ENCODE data around the gene ZNF148.

The ZNF148 gene

GRCh38 chr3:125383744-125384143, 8.6 kb upstream of the ZNF148 start:
- no peaks in the 10 kb centered on the region for H3K36me3 Mint-ChIP-seq
- H3K4me3 Mint-ChIP-seq, result no peak overlapping the region
- H3K27ac Mint-ChIP-seq, result no peak overlapping the region
- peaks cover 14% of the 10 kb centered on the region for H3K4me1 Mint-ChIP-seq
- no peaks in the 10 kb centered on the region for H3K27me3 Mint-ChIP-seq
- no peaks in the 10 kb centered on the region for H3K9me3 Mint-ChIP-seq

- Mint-ChIP-seq H3K4me3 (no peak overlapping the region), H3K9me3 (no peaks in the 10 kb centered on the region), H3K4me1 (peaks cover 14% of the 10 kb centered on the region), H3K27me3 (no peaks in the 10 kb centered on the region), H3K27ac (no peak overlapping the region), H3K36me3 (no peaks in the 10 kb centered on the region)
Observed at GRCh38 chr3:125382298-125382697, 7.2 kb upstream of the ZNF148 start.

DNA sequence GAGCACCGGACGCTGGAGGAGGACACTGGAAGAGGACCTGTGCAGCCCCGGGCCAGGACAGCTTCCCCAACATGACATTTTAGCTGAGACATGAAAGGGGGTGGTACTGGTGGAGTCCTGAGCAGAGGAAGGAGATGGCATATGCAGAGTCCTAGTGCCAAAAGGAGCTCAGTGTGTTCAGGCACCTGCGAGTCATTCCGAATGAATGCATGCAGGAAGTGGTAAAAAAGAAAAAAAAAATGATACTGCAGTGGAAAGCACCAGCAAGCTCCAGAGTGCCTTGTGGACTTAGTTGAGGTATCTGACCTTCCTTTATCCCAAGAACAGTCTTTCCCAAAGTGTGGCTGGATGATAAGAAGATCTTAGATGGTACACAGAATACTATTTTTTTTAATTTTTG, 6.6 kb upstream of the ZNF148 start:
- Mint-ChIP-seq H3K36me3 (no peaks in the 10 kb centered on the region), H3K27ac (peak overlapping the region; percentile 30), H3K9me3 (no peaks in the 10 kb centered on the region), H3K4me3 (no peak overlapping the region), H3K27me3 (no peaks in the 10 kb centered on the region), H3K4me1 (peaks cover 14% of the 10 kb centered on the region)

GRCh38 chr3:125381314-125381713, 6.2 kb upstream of the ZNF148 start:
- H3K27ac Mint-ChIP-seq, result no peak overlapping the region
- no peaks in the 10 kb centered on the region for H3K9me3 Mint-ChIP-seq
- peaks cover 15% of the 10 kb centered on the region for H3K4me1 Mint-ChIP-seq
- no peak overlapping the region for H3K4me3 Mint-ChIP-seq
- no peaks in the 10 kb centered on the region for H3K27me3 Mint-ChIP-seq
- no peaks in the 10 kb centered on the region for H3K36me3 Mint-ChIP-seq

DNA sequence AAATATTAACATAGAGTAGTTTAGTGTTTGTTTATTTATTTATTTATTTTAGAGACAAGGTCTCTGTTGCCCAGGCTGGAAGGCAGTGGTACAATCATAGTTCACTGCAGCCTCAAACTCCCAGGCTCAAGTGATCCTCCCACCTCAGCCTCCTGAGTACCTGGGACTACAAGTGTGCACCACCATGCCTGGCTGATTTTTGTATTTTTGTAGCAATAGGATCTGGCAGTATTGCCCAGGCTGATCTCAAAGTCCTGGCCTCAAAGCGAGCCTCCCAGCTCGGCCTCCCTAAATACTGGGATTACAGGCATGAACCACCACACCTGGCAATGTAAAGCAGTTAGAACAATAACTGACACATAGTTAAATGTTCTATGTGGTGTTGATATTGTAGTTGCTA, 4.4 kb upstream of the ZNF148 start:
- H3K36me3 Mint-ChIP-seq, result no peaks in the 10 kb centered on the region
- H3K4me1 Mint-ChIP-seq, result peaks cover 22% of the 10 kb centered on the region
- H3K27me3 Mint-ChIP-seq, result no peaks in the 10 kb centered on the region
- no peaks in the 10 kb centered on the region for H3K9me3 Mint-ChIP-seq
- no peak overlapping the region for H3K27ac Mint-ChIP-seq
- no peak overlapping the region for H3K4me3 Mint-ChIP-seq

GRCh38 chr3:125378762-125379161, 3.6 kb upstream of the ZNF148 start:
- H3K4me1 Mint-ChIP-seq, result peaks cover 29% of the 10 kb centered on the region
- H3K36me3 Mint-ChIP-seq, result no peaks in the 10 kb centered on the region
- no peaks in the 10 kb centered on the region for H3K9me3 Mint-ChIP-seq
- no peaks in the 10 kb centered on the region for H3K27me3 Mint-ChIP-seq
- H3K4me3 Mint-ChIP-seq, result no peak overlapping the region
- no peak overlapping the region for H3K27ac Mint-ChIP-seq

- Mint-ChIP-seq H3K27ac (peak overlapping the region; percentile 100), H3K4me1 (peaks cover 35% of the 10 kb centered on the region), H3K4me3 (peak overlapping the region; percentile 99), H3K9me3 (no peaks in the 10 kb centered on the region), H3K27me3 (no peaks in the 10 kb centered on the region), H3K36me3 (peaks cover 6% of the 10 kb centered on the region)
Observed at GRCh38 chr3:125375950-125376679, 990 bp upstream of the ZNF148 start.

- Mint-ChIP-seq H3K36me3 (peaks cover 9% of the 10 kb centered on the region), H3K27me3 (no peaks in the 10 kb centered on the region), H3K27ac (peak overlapping the region; percentile 87), H3K9me3 (no peaks in the 10 kb centered on the region), H3K4me1 (peaks cover 49% of the 10 kb centered on the region), H3K4me3 (peak overlapping the region; percentile 99)
Observed at GRCh38 chr3:125374501-125374995, 577 bp downstream of the ZNF148 start.

GRCh38 chr3:125367403-125368230, 7.5 kb downstream of the ZNF148 start:
- H3K4me3 Mint-ChIP-seq, result no peak overlapping the region
- H3K9me3 Mint-ChIP-seq, result no peaks in the 10 kb centered on the region
- no peaks in the 10 kb centered on the region for H3K27me3 Mint-ChIP-seq
- peak overlapping the region; percentile 70 for H3K27ac Mint-ChIP-seq
- H3K4me1 Mint-ChIP-seq, result peaks cover 88% of the 10 kb centered on the region
- peaks cover 11% of the 10 kb centered on the region for H3K36me3 Mint-ChIP-seq

GRCh38 chr3:125366132-125366531, 9.0 kb downstream of the ZNF148 start:
- peaks cover 88% of the 10 kb centered on the region for H3K4me1 Mint-ChIP-seq
- H3K4me3 Mint-ChIP-seq, result no peak overlapping the region
- peak overlapping the region; percentile 80 for H3K27ac Mint-ChIP-seq
- H3K36me3 Mint-ChIP-seq, result peaks cover 8% of the 10 kb centered on the region
- no peaks in the 10 kb centered on the region for H3K27me3 Mint-ChIP-seq
- H3K9me3 Mint-ChIP-seq, result no peaks in the 10 kb centered on the region

GRCh38 chr3:125359700-125360099, 15.4 kb downstream of the ZNF148 start:
- Mint-ChIP-seq H3K27ac (no peak overlapping the region), H3K27me3 (no peaks in the 10 kb centered on the region), H3K4me3 (no peak overlapping the region), H3K36me3 (peaks cover 2% of the 10 kb centered on the region), H3K4me1 (peaks cover 84% of the 10 kb centered on the region), H3K9me3 (no peaks in the 10 kb centered on the region)

DNA sequence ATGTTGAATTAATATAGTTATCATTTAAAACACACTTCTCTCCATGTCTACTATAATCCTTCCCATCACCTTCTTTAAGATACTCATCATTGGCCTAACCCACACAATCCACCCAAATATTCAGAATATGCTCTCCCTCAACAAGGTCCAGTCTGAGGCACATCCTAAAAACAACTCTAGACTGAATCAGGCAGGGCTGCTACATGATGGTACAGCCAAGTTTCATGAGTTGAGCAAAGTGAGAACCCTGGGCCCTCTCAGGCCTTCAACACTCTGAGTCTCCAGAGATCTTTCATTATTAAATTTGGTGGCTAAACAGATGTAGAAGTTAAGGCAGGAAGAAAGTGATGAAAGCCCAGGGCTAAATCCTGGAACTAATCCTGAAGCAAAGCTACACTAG, 16.2 kb downstream of the ZNF148 start:
- H3K27me3 Mint-ChIP-seq, result no peaks in the 10 kb centered on the region
- peaks cover 78% of the 10 kb centered on the region for H3K4me1 Mint-ChIP-seq
- no peaks in the 10 kb centered on the region for H3K9me3 Mint-ChIP-seq
- peaks cover 2% of the 10 kb centered on the region for H3K36me3 Mint-ChIP-seq
- H3K4me3 Mint-ChIP-seq, result peak overlapping the region; percentile 5
- peak overlapping the region; percentile 76 for H3K27ac Mint-ChIP-seq

DNA sequence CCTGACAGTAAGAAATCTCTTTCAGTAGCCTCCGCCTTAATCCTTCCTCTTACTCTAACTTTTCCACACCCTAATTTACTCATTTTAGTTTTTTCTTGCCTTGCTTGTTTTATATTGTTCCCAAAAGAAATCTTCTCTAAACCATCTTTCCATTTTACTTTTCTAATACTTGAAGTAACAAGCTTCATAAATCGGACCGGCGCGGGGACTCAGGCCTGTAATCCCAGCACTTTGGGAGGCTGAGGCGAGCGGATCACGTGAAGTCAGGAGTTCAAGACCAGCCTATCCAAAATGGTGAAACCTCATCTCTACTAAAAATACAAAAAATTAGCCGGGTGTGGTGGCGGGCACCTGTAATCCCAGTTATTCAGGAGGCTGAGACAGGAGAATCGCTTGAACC, 17.3 kb downstream of the ZNF148 start:
- Mint-ChIP-seq H3K36me3 (peaks cover 4% of the 10 kb centered on the region), H3K9me3 (no peaks in the 10 kb centered on the region), H3K4me1 (peaks cover 75% of the 10 kb centered on the region), H3K27ac (peak overlapping the region; percentile 91), H3K27me3 (no peaks in the 10 kb centered on the region), H3K4me3 (peak overlapping the region; percentile 89)

DNA sequence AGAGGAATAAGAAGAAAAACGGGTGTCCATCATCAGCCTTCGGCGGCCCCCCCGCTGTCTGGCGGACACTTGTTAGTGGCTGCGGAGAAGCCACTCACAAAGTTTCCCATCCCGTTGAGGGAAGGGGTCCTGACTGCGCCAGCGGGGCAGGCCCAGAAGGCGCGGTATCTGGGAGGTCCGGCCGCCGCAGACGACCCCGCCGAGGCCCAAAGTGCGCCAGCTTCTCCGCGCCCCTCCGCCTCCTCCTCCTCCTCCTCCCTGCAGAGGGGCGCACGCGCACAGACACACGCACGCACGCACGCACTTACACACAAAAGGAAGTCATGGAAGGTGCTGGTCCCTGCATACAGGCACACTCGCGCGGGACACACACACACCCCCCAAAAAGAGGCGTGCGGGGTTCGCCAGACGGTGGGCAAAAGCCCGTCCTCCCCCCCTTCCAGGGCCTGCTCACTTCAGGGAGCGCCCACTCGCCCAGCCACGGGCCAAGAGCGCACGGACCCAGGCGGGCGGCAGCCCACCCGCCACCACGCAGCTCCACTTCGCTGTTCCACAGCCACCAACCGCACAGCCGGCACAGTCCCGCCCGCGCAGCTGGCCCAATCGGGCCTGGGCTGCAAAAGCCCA, 18.0 kb downstream of the ZNF148 start:
- H3K9me3 Mint-ChIP-seq, result no peaks in the 10 kb centered on the region
- peak overlapping the region; percentile 85 for H3K27ac Mint-ChIP-seq
- H3K27me3 Mint-ChIP-seq, result no peaks in the 10 kb centered on the region
- H3K36me3 Mint-ChIP-seq, result peaks cover 3% of the 10 kb centered on the region
- peak overlapping the region; percentile 89 for H3K4me3 Mint-ChIP-seq
- peaks cover 75% of the 10 kb centered on the region for H3K4me1 Mint-ChIP-seq

- Mint-ChIP-seq H3K27me3 (no peaks in the 10 kb centered on the region), H3K27ac (peak overlapping the region; percentile 76), H3K9me3 (no peaks in the 10 kb centered on the region), H3K4me1 (peaks cover 76% of the 10 kb centered on the region), H3K36me3 (peaks cover 3% of the 10 kb centered on the region), H3K4me3 (peak overlapping the region; percentile 89)
Observed at GRCh38 chr3:125356140-125357026, 18.7 kb downstream of the ZNF148 start.

All from activated naive CD4-positive, alpha-beta T cell treated with anti-CD3 and anti-CD28 coated beads, Interleukin-2, amount 50 U/mL, for 24 hours (primary cell).